GM19324 (cell line): ENCODE data around the gene ANKFY1.
"Not testable (repeated sequence)": the region's sequence is repeated elsewhere in the genome, so short reads cannot be mapped to it uniquely, and the experiment has no call there.

ENCODE experiments used
- ATAC-seq: cut with Tn5 transposase; IDR thresholded peaks from one replicate; pipeline ENCODE4 v1.9.1; 2021; ENCODE audit warnings: mild to moderate bottlenecking, moderate library complexity; ENCODE audit not compliant: unreplicated experiment, low FRiP score

The ANKFY1 gene

DNA sequence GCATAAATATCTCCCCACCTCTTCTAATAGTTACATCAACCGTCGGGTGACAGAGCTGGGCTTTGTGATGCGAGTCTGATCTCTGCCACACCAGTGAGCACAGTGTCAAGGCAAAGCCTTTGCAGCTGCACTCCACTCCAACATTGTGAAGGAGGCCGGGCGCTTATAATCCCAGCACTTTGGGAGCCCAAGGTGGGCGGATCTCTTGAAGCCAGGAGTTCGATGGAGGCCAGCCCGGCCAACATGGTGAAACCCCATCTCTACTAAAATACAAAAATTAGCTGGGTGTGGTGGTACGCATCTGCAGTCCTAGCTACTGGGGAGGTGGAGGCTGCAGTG is 101.8 kb downstream of the ANKFY1 start:
- ATAC-seq, result no peak

DNA sequence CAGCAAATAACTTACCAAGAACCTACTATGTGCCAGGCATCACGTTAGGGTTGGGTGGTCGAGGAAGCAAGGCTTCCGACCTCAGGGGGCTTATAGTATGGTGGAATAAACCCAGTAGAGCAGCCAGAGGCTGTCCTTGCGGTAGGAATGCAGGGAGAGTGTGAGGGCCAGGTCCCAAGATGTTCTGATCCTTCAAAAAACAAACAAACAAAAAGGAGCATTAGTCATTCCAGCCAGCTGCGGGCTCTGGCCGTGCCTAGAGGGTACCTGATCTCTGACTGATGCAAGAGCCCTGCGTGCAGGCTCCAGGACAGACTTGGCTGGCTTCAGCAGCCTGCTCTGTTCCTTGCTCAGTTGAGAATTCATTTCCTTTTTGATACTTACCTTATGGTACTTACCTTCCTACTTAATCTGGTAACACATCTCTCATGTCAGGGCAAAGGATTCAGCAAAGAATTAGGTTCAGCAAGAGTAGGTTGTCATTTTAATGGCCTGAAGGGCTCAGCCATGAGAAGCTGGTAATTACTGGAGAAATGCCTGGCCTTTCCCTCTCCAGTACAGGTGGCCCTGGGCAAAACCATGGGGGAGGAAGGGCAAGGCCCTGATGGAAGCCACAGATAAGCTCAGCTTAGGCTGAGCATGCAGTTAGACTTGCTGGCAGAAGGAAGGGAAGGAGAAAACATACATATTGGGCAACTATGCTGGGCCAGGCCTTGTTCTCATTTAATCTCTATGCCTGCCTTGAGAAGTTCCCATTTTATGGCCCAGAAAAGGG is 102.4 kb downstream of the ANKFY1 start:
- ATAC-seq, result no peak

GRCh38 chr17:4160294-4160859 is 103.4 kb downstream of the ANKFY1 start:
- no peak for ATAC-seq

GRCh38 chr17:4159761-4160160 is 104.0 kb downstream of the ANKFY1 start:
- no peak for ATAC-seq

GRCh38 chr17:4157618-4158333 is 106.0 kb downstream of the ANKFY1 start:
- ATAC-seq, result no peak

DNA sequence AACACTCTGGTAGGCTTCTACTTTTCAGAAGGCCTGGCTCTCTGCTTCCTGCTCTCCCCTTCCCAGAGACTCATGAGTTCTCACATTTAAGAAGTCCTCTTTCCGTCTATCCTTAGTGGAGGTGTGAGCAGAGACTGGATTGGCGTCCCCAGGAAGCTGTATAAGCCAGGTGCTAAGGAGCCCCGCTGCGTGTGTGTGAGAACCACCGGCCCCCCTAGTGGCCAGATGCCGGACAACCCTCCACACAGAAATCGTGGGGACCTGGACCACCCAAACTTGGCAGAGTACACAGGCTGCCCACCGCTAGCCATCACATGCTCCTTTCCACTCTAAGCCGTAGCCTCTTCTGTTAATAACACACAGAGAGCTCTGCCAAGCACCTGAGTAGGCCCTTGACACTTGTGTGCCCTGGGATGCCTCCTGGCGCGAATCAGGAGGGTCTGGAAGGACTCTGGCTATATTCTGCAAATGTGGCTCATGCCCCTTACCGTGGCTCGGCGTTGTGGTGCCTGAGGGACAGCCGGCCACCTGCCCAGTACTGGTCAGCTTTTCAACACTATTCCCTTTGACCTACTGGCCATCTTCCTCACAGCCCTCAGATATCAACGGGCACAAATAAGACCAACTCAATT is 106.9 kb downstream of the ANKFY1 start:
- no peak for ATAC-seq

GRCh38 chr17:4155980-4156620 is 107.7 kb downstream of the ANKFY1 start:
- ATAC-seq, result no peak

DNA sequence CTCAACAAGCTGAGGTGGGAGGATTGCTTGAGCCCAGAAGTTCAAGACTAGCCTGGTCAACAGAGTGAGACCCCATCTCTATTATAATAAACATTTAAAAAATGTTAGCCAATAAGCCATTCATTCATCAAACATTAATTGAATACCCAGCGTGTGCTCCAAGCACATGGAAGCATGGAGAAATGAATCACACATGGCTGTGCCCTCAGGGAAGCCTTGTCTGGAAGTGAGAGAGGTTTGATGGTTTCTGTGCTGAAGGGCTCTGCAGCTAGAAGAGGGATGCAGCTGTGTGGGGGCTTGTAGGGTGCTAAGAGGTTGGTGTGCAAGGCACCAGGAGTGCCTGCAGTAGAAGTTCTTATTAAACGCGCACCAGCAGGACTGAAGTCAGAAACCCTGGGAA is 109.6 kb downstream of the ANKFY1 start:
- no peak for ATAC-seq

DNA sequence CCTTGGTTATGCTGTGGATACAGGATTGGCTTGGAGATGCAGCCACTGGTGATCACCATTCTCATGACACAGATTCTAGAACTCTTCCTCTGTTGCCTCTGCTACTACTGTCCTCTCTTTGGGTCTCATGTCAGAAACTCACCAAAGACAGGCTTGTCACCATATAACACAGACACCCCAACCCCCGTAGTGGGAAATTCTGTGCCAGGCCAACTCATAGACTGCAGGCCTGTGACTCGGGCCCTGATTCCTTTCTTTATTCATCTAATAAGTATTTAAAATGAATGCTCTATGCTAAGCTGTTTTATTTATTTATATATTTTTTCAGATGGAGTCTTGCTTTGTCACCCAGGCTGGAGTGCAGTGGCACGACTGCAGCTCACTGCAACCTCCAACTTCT is 111.3 kb downstream of the ANKFY1 start:
- no peak for ATAC-seq

DNA sequence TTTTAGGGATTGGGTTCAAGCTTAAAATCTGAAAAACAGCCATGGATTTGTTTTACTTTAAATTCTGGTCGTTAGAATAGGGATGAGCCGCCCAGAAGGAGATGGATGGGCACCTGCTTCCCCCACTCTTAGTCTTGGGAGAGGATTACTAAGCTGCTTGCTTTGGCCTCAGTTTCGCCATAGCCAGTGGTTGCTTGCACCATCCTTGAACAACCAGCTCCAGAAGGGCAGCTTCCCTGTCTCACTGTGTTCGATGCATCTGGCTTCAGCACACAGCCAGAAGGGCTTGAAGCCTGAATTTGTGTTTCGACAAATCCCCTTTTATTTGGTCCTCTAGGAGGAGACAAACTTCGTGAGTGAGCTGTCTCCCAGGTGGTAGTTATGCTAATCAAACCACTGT is 113.7 kb downstream of the ANKFY1 start:
- no peak for ATAC-seq

- no peak for ATAC-seq
Observed at GRCh38 chr17:4148611-4149308, 115.0 kb downstream of the ANKFY1 start.

DNA sequence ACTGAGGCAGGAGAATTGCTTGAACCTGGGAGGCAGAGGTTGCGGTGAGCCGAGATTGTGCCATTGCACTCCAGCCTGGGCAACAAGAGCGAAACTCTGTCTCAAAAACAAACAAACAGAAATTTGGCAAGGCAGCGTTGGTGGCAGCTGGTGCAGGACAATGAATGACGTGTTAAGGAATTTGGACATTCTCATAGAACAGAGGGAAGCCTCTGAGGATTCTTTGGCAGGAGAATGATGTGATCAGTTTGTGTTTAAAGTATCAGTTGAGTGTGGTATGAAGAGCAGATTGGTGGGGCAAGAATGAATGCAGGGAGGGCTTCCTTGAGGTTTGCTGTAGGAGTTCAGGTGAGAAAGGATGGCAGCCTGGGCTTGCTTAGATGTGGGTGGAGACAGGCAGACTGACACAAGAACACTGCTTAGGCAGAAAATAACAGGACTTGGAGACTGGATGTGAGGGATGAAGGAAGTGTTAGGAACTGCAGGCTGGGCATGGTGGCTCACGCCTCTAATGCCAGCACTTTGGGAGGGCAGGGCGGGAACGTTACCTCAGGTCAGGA is 115.9 kb downstream of the ANKFY1 start:
- ATAC-seq, result no peak

- no peak for ATAC-seq
Observed at GRCh38 chr17:4146641-4147040, 117.1 kb downstream of the ANKFY1 start.

DNA sequence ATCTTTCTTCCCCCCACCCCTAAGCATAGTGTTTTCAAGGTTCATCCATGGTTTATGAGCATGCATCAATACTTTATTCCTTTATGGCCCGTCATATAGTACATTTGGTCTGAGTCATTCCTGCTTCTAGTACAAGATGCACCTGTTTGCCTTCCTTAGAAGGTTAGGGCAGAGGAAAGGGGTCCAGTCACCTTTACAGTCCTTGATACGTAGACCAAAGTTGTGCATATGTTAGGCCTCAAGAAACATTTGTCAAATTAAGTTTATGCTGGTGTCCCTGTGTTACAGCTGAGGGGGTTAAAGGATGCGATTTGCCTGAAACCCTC is 119.4 kb downstream of the ANKFY1 start:
- no peak for ATAC-seq

DNA sequence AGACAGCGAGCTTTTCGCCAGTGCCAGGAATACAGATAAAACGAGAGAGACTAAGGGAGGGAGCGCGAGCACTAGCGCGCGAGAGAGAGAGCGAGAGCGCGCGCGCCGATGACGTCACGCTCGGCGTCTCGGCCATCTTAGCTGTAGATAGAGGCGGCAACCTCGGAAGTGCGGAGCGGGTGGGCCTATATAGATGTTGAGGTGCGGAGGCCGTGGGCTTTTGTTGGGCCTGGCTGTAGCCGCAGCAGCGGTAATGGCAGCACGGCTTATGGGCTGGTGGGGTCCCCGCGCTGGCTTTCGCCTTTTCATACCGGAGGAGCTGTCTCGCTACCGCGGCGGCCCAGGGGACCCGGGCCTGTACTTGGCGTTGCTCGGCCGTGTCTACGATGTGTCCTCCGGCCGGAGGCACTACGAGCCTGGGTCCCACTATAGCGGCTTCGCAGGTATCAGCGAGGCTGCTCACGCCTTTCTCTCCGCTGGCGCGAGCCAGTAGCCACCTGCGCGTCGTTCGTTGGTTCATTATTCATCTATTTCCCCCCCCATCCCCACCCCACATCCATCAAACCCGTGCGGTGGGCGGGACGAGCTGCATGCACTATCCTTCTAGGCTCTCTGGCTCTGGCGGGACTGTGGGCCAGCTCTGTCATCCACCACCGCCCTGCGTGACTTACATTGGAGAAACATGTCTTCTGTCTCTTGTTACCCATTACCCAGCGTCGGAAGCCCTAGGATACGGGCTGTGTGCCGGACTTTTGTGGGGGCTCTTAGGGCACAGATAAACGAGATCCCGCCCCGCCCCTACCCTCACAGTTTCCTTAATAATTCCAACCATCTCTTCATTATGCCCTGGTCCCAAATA is 120.0 kb downstream of the ANKFY1 start:
- ATAC-seq, result peak; percentile 73

GRCh38 chr17:4142107-4142900 is 121.5 kb downstream of the ANKFY1 start:
- peak; percentile 32 for ATAC-seq

- no peak for ATAC-seq
Observed at GRCh38 chr17:4140125-4140524, 123.7 kb downstream of the ANKFY1 start.

GRCh38 chr17:4138906-4139526 is 124.8 kb downstream of the ANKFY1 start:
- ATAC-seq, result not testable (repeated sequence)
